ENCODE results near the gene VPS35L.
A peak's percentile ranks its signal among the peaks of the same experiment; 100 is the strongest.

Gene VPS35L, protein sequence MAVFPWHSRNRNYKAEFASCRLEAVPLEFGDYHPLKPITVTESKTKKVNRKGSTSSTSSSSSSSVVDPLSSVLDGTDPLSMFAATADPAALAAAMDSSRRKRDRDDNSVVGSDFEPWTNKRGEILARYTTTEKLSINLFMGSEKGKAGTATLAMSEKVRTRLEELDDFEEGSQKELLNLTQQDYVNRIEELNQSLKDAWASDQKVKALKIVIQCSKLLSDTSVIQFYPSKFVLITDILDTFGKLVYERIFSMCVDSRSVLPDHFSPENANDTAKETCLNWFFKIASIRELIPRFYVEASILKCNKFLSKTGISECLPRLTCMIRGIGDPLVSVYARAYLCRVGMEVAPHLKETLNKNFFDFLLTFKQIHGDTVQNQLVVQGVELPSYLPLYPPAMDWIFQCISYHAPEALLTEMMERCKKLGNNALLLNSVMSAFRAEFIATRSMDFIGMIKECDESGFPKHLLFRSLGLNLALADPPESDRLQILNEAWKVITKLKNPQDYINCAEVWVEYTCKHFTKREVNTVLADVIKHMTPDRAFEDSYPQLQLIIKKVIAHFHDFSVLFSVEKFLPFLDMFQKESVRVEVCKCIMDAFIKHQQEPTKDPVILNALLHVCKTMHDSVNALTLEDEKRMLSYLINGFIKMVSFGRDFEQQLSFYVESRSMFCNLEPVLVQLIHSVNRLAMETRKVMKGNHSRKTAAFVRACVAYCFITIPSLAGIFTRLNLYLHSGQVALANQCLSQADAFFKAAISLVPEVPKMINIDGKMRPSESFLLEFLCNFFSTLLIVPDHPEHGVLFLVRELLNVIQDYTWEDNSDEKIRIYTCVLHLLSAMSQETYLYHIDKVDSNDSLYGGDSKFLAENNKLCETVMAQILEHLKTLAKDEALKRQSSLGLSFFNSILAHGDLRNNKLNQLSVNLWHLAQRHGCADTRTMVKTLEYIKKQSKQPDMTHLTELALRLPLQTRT
- 65.6 to 124 (median 94.8) reads per million in 17 experiments for total RNA-seq

DNA sequence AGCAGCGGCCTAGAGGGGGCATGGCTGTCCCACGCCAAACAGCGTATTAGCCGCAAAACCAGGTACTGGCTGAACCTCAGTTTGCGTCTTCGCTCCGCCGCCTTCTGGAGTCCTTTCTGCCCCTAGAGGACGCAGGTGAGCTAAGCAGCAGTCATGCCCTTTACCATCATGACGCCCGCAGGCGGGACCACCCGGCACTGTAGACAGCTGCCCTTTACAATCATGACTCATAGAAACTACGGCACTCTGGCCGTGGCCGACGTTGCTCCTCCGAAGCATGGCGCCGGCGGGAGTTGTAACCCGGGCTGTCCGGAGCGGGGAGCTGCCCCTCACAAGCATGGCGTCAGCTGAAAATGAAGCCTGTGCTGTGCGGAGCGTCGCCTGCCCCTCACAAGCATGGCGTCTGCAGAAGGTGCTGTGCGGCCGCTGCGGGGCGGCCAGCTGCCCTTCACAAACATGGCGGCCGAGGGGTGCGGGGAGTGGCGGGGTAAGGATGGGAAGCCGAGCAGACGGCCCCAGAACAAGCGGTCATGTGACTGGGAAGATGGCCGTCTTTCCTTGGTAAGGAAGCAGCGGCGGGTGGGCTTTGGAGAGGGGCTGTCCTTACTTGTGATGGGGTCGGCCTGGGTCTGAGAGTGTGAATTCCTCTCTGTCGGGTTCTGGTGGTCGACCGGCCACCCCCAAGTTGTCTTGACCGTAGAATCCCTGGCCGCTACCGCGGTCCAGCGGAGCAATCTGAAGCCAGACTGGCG, at the start of gene VPS35L:
Gene VPS35L, plus strand, starts transcription at position 518 of the 752 bp plus-strand sequence. Its CDS starts 27 bp downstream, at position 545.
- peak; percentile 98 to 99 (median 99) for DNase-seq

DNA sequence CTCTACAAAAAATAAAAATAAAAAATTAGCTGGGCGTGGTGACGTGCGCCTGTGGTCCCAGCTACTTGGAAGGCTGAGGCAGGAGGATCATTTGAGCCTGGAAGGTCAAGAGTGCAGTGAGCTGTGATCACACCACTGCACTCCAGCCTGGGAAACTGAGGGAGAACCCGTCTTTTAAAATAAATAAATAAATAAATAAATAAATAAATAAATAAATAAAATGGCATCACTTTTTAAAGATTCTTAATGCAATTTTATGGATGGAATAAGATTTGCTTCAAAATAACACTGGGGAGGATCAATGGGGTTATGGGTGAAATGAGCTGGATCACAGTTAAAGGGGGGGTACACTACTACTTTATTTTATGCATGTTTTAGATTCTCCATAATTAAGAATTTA, 48.5 kb upstream of the VPS35L start:
- no peak for DNase-seq

DNA sequence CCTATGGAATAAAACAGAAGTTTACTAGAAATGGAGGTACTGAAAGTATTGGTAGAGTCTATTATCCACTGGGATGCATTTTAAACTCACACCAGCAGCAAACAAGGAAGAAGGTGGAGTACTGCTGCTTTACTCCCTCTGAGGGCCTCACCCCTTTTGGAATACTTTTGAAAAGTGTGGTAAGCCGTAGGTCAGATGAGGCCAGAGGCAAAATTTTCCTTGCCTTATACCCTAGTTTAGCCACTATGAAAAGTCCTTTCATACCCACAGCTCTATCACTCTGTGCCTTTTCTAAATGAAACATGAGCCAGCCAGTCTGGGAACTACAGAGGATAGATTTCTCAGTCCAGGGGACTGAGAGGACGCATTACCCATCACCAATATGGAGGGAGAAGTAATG, 47.6 kb upstream of the VPS35L start:
- DNase-seq, result no peak

DNA sequence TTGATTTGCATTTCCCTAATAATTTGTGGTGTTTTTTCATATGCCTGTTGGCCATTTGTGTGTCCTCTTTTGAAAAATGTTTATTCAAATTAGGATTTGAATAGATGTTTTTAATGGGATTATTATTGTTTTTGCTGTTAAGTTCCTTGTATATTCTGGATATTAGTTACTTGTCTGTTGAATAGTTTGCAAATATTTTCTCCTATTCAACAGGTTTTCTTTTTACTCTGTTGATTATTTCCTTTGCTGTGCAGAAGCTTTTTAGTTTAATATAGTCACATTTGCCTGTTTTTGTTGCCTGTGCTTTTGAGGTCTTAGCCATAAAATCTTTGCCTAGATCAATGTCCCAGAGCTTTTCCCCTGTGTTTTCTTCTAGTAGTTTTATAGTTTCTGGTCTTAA, 43.2 kb upstream of the VPS35L start:
- no peak for DNase-seq

DNA sequence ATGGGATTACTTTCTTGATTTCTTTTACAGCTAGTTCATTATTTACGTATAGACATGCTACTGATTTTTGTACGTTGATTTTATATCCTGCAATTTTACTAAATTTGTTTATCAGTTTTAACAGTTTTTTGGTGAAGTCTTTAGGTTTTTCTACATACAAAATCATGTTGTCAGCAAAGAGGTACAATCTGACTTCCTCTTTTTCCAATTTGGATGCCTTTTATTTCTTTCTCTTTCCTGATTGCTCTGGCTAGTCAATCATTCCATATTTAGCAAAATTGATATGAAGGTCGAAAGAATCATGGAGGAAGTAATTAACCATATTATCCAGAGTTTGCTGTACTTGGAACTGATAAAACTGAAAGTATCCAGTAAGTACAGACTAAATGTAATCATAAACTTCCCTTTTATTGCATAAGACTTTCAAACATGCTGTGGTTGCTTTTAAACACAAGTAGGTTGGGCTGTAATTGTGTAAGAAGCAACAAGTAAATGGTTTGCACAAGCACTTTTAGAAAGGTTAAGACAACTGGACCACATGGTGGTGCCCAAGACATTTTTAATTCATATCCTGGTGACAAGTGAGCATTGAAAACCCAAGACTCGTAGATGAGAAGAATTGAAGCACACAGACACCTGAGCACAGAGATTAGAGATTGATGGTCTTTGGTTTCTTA, 42.0 kb upstream of the VPS35L start:
- DNase-seq, result peak; percentile 61 to 93 (median 80)

DNA sequence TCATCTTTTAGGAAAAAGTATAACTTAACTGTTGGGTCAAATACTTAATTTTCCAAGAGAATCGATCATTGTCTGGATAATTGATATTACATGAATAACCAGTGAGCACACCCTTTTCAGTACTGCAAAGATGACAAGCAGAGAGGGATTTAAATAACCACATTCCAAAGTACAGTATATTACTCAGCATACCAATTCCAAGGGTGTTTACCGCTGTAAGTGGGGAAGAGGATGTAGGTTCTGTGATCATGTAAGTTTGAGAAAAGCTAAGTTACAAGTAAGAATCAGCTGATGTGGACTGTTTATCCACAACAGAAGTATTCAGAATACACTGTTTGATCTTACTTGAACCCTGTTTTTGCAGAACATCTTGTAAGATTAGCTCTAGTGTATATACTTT, 39.7 kb upstream of the VPS35L start:
- peak in 2 of 4 experiments; percentile 37 to 41 for DNase-seq

DNA sequence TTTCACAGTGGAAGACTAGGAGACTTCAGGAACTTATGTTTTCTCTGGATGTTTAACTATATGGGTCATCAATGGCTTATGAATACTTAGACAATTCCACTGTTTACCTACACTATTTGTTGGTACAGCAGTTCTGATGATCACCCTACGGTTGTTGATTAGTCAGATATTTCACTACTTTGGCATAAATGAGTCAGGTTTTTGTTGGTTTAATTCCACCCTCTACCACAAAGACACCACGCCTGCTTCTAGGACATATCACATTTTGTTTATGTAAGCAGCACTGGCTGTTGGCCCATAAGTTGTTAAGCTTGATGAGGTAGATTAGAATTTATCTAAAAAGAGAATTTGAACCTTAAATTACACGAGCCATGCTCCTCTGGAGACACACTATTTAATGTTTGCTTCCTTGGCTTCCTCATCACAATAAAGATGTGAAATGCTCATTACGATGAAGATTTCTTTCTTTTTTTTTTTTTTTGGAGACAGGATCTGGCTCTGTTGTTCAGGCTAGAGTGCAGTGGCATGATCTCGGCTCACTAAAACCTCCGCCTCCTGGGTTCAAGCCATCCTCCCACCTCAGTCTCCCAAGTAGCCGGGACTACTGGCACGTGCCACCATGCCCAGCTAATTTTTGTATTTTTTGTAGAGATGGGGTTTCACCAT, 37.9 kb upstream of the VPS35L start:
- peak in 2 of 4 experiments; percentile 14 to 38 for DNase-seq

DNA sequence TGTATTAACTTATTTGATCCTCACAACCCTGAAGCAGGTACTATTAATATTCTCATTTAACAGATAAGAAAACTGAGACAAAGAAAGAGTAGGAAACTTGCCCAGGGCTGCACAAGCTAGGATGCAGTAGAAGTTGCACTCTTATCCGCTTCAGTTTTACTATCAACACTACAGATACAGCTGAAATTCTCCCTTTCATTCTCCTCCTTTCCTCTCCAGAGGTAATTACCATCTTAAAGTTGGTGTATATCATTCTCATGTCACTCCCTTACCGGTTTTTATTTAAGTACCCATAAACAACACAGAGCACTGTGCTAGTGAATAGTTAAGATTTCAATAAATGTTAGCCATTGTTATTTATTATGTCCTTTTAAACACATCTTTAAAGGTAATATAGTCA, 37.1 kb upstream of the VPS35L start:
- DNase-seq, result no peak

DNA sequence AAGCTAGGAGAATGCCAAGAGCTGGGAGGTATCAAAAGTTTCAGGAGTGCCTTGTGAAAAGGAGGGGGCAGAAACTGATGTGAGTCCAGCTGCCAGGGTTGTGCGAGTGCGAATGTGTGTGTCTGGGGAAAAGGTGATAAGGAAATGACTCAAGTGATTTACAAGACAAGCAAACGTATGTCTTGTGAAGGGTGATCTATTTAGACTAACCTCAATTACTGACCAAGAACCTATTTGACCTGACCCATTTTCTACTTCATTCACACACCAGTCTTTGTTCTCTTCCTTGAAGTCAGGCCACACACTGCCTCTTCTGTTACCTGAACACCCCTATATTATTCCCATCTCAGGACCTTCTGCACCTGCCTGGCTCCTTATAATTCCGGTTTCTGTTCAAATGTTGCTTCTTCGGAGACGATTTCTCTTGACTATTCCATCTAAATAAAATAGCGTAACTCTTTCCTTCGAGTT, 34.6 kb upstream of the VPS35L start:
- peak in 2 of 4 experiments; percentile 19 to 24 for DNase-seq

DNA sequence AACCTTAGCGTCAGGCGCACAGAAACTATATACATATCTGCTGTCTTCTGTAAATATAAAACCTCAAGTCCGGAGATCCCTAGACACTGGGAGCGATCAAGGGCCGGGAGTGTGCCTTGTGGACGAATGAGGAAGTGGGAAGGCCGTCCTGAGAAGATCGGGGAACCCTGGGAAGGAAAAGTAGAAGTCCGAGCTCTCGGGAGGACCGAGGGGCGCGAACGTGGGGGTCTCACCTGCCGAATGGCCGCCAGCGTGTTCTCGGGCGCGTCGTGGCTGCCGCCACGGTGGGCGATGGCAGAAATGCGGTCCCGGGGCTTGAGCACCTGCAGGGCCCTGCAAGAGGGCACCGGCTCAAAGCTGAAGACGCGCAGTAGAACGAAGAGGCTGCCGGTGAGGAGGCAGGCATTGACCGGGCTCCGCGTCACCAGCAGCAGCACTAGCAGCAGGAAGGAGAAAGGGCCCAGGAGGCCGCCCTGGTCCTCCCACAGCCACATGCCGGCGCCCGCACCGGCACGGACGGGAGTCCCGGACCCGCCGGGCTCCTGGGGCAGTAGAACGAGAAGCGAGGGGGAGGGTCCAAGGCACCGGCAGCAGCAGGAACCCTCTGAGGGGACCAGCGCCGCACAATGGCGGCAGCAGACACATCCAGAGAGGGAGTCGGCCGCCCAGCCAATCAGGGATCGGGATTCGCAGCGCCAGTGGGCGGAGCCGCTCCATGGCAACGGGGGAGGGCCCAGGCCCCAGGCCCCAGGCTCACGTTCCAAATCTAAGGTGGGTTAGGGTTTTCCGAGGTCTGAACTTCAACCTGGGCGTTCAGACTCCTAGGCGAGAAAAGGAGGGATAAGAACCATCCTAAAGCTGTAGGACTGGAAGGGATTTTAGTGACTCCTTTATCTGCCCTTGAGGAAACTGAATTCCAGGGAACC, 33.8 kb upstream of the VPS35L start, which contains the start of gene GDE1:
Gene GDE1, minus strand, starts transcription at position 628 of the 926 bp plus-strand sequence. Its CDS starts 134 bp downstream, at position 494.
- peak; percentile 90 to 96 (median 93) for DNase-seq

DNA sequence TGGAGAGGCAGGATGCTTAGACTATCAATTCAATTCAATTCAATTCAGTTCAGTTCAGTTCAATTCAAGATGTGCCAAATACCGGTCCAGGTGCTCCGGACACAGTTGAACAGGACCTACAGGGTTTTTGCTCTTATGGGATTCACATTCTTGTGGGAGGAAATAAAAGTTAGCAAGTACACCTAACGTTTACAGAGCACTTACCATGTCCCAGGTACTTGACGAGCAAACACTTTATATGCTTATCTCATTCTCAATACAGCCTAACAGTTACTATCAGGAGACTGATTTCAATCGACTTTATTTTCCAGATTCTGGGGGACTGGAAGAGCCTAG, 33.1 kb upstream of the VPS35L start:
- DNase-seq, result no peak

DNA sequence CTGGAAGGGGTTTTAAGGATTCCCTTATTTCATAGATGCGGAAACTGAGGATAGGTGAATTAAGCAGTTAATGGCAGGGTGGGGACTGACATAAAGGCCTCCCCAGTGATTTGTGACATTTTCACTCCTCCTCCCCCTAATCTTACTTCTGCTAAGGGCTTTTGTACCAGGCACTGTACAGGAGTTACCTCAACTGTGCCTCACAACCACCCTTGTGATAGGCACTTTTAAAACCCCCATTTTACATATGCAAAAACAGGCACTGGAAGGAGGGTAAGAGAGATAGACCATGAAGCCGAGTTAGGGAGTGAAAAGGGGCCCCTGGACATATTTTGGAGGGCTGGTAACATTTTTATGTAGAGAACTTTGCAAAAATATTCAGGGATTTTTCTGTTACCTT, 32.7 kb upstream of the VPS35L start:
- no peak for DNase-seq

DNA sequence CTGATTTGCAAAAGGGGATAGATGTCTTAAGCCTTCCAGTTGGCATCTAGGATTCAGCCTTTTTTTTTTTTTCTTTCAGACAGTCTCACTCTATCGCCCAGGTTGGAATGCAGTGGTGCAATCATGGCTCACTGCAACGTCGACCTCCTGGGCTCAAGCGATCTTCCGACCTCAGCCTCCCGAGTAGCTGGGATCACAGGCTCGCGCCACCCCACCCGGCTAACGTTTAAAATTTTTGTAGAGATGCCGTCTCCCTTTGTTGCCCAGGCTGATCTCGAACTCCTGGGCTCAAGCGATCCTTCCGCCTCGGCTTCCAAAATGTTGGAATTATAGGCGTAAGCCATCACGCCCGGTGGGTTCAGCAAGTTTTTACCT, 32.3 kb upstream of the VPS35L start:
- no peak for DNase-seq

DNA sequence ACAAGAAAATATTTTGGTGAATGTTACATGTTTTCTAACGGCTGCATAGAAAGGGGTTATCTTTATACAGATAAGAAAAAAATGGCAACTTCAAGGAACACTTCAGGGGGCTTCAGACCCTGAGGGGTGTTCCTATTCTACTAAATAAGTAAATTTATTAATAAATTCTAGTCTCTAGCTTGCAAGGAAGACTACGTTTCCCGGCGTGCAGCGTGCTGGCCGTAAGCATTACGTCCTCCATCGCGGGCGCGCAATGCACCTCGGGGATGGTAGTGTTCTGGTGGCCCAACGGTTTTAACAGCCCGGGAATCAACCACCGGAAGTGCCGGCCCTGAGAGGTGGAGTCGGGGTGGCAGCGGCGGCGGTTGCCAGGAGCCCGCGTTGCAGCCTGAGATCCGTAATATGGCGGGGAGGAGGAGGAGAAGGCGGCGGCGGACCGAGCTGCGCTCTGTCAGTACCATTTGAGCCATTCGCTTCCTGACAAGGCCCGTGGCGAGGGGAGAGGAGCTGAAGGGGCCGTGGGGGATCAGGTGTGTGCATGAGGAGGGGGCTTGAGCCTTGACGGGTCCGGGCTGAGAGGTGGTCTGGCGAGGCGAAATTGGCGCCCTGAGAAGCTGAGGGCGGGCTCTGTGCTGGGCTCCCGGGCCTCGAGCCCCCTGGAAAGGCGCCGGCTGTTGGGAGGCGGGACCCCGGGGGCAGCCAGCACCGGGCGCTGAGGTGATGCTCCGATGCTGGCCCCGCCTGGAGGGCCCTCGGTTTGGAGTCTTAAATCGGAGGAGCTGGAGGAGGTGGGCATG, 31.7 kb upstream of the VPS35L start, which contains the start of gene CCP110:
Gene CCP110, plus strand, starts transcription at position 384 of the 797 bp plus-strand sequence. CDS start 3,940 bp downstream, outside the sequence.
- DNase-seq, result peak; percentile 97 to 98 (median 98)

DNA sequence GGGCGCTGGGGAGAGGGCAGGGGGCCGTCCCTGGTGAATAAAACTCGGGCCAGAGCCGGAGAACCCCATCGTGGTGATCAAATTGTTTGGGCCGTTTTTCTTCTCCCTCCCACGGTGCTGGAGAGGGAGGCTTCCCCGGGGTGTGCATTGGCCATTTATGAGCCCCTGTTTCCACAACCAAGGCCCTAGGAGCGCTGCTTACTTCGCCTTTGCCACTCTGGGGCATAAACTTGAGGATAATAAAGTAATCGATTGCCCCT, 31.2 kb upstream of the VPS35L start:
- DNase-seq, result no peak

DNA sequence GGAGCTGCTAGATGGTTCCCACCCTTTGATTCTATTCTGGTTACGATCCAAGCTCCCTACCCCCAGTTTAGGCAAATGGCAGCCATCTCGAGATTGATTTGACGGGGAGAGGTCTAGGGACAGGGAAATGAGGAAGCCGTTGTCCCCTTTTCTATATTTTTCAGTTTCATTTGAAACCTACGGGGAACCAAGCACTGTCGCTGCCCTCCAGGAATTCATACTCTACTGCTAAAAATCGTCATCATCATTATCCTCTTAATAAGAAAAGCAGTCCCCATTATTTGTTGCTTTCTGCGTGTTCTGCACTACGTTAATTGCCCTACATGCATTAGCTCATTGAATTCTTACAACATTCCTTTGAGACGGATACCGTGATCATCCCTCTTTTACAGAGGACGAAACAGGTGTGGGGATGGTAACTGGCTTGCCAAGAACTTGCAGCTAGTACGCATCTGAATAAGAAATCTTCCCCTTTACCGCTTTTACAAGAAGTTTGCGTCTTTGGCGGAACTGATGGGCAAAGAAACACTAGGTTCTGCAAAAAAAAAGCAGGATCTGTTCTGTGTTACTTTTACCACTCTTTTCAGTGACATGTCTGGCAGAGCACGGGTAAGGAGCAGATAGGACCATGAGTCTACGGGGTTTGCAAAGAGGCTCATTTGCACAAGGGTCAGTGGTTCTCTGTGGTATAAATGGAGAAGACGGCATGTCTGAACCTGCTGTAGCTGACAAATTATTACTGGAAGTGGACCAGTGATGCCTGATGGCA, 30.7 kb upstream of the VPS35L start:
- peak; percentile 19 to 42 (median 40) for DNase-seq

DNA sequence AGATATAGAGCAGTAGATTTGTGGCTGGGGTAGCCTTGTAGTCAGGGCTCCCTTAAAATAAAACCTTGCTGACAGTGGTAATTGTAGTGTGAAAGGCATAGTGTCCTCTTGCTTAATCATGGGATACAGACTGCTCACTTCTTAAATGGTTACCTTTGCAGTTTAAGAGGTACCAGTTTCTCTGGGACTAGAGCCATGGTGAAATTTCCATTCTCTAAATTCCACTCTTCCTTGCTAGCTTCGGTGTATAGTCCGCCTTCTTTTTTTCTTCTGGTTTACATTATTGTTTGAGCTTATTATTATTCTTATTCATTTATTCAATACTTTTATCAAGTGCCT, 30.1 kb upstream of the VPS35L start:
- DNase-seq, result no peak

DNA sequence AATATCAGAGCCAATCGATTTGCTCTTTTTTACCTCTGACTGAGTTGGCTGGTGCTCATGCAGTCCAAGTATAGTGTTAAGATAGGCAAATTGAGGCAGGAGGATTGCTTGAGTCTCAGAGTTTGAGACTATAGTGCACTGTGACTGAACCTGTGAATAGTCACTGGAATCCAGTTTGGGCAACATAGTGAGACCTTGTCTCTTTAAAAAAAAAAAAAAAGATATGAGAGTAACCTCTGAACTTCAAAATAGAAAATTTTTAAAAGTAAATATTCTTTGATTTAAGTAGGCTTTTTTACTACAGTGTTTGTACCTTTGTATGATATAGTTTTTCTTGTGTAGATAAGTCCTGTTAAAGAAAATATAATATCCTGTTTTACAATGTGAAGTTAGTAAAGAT, 28.3 kb upstream of the VPS35L start:
- DNase-seq, result no peak

DNA sequence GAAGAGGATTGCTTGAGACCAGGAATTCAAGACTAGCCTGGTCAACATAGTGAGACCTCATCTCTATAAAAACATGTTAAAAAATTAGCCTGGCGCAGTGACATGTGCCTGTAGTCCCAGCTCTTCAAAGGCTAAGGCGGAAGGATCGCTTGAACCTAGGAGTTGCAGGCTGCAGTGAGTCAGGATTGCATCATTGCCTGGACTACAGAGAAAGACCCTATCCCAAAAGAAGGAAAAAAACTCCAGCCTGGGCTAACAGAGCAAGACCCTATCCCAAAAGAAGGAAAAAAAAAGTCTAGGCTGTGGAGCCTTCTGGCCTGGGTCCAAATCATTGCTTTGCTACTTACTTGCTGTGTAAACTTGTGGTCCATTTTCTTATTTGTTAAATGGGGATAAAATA, 26.8 kb upstream of the VPS35L start:
- DNase-seq, result no peak
